ENCODE measurements around the gene ZKSCAN4. TPM values are rescaled to one million over a fixed set of nuclear protein-coding genes. Genes with fewer than 3 reads are reported as not detected.

ZKSCAN4 gene
- total and polyA plus RNA-seq, 2 of the 8 experiments (the other 6 are each of a cell fraction or from before 2014, with no cell fraction given): 2.2 to 6.6 TPM

DNA sequence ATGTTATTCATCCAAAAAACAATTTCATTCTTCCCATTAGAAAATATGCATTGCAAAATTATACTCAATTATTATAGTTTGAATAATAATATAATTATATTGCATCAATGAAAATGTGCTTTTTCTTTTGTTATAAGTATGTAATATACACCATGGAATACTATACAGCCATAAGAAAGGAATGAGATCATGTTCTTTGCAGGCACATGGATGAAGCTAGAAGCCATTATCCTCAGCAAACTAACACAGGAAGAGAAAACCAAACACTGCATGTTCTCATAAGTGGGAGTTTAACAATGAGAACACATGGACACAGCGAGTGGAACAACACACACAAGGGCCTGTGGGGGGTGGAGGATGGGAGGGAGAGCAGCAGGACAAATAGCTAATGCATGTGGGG, 5.0 kb upstream of the ZKSCAN4 start:
- H3K4me3 ChIP-seq (ENCODE audit: extremely low read depth in 1 of 4, insufficient read depth in 2 of 4, low read depth in 3 of 4, low read length in 4 of 4): no peak overlapping the region
- H2BK5ac ChIP-seq (ENCODE audit: low read depth, low read length): no peak overlapping the region
- no peak for DNase-seq (ENCODE audit: low read depth in 1 of 2, low spot score in 2 of 2)
- no peak overlapping the region for H4K8ac ChIP-seq (ENCODE audit: extremely low read depth, insufficient read depth, low read length)
- H3K23ac ChIP-seq (ENCODE audit: insufficient read length): no peak overlapping the region
- no peak overlapping the region for H3K56ac ChIP-seq (replicated peaks; ENCODE audit: insufficient read length, low read depth, low read length)
- WGBS, 2 experiments (ENCODE audit: extremely low coverage in 1 of 2, insufficient coverage in 1 of 2, insufficient read length in 1 of 2, insufficient replicate concordance in 2 of 2, low coverage in 1 of 2, low lambda C conversion rate in 2 of 2, missing lambda C conversion rate in 1 of 2): 0% methylated on average over 1 of the region's 1 CpG; no CpG with 5 or more reads in 1 of the 2 experiments
- H3K4ac ChIP-seq (replicated peaks; ENCODE audit: insufficient read length, low read depth, low read length): no peak overlapping the region
- no peaks in the 10 kb centered on the region for H3K23me2 ChIP-seq (ENCODE audit: low read depth, low read length)
- no peak overlapping the region for H2BK20ac ChIP-seq (ENCODE audit: low read length)
- no peak for FAIRE-seq
- no peak overlapping the region for H2BK12ac ChIP-seq (ENCODE audit: low read depth, low read length)
- no peak overlapping the region for H3K27ac ChIP-seq (ENCODE audit: low read depth, low read length)
- H2AFZ ChIP-seq (ENCODE audit: low read length): no peak overlapping the region
- CTCF ChIA-PET (ENCODE audit: partially characterized antibody): no interaction called here
- H2AK5ac ChIP-seq (ENCODE audit: low read depth, low read length): no peak overlapping the region
- H3K4me1 ChIP-seq (replicated peaks in 1 of 4; ENCODE audit: control insufficient read depth in 3 of 4, insufficient read depth in 4 of 4, low read length in 3 of 4): peaks cover 0 to 2% (median 1%) of the 10 kb centered on the region in 4 experiments; a peak in 1 of 7 replicates
- H3K9ac ChIP-seq (replicated peaks in 1 of 4; ENCODE audit: extremely low read depth in 1 of 4, low read depth in 3 of 4, low read length in 3 of 4): no peak overlapping the region
- no peaks in the 10 kb centered on the region for H4K20me1 ChIP-seq (replicated peaks in 1 of 2; ENCODE audit: control insufficient read depth in 1 of 2, insufficient read depth in 2 of 2, low read length in 2 of 2)
- no peaks in the 10 kb centered on the region for H3K79me2 ChIP-seq (ENCODE audit: control insufficient read depth in 1 of 2, insufficient read depth in 2 of 2, low read length in 2 of 2)
- H3K27me3 ChIP-seq (replicated peaks in 1 of 4; ENCODE audit: control insufficient read depth in 3 of 4, extremely low read depth in 1 of 4, insufficient read depth in 3 of 4, low read length in 3 of 4): 0 out of 7 replicates have a peak, but pooled peaks cover 0 to 3% (median 0%) of the 10 kb centered on the region in 4 experiments
- no peak overlapping the region for H3K14ac ChIP-seq (ENCODE audit: insufficient read length)
- H3K36me3 ChIP-seq (ENCODE audit: control insufficient read depth in 2 of 4, insufficient read depth in 4 of 4, low read length in 3 of 4): no peaks in the 10 kb centered on the region
- H2BK15ac ChIP-seq (ENCODE audit: low read length): no peak overlapping the region
- H4K91ac ChIP-seq (replicated peaks; ENCODE audit: insufficient read length, low read length): no peak overlapping the region
- no peaks in the 10 kb centered on the region for H3K79me1 ChIP-seq (ENCODE audit: low read depth, low read length)
- H3K18ac ChIP-seq (ENCODE audit: extremely low read depth, low read length): no peak overlapping the region
- H3K9me3 ChIP-seq (ENCODE audit: insufficient read depth in 2 of 2, low read depth in 1 of 2, low read length in 1 of 2): no peaks in the 10 kb centered on the region
- H3K4me2 ChIP-seq (ENCODE audit: insufficient read depth in 1 of 2, low read depth in 2 of 2, low read length in 2 of 2): no peak overlapping the region
- POLR2A ChIA-PET (ENCODE audit: partially characterized antibody): interaction anchor here (1.6 kb wide), 1 partner anchor 11 kb away, joined by 4 read pairs; no protein-coding TSS in a partner anchor
- H2BK120ac ChIP-seq (replicated peaks; ENCODE audit: low read depth, low read length): no peak overlapping the region
- no peak overlapping the region for H4K5ac ChIP-seq (ENCODE audit: insufficient read length, low read depth, low read length)
- TF ChIP-seq CBX8 (IDR thresholded peaks at IDR 0.05; ENCODE audit: borderline replicate concordance, low read depth, low read length) (no peak), TEAD4 (IDR thresholded peaks at IDR 0.05; ENCODE audit: low read depth, low read length) (no peak), SUZ12 (IDR thresholded peaks at IDR 0.05; ENCODE audit: low read length) (no peak), EZH2 (IDR thresholded peaks at IDR 0.05; ENCODE audit: low read depth, low read length, severe bottlenecking) (no peak), CREB1 (IDR thresholded peaks at IDR 0.05) (no peak), HDAC2 (IDR thresholded peaks at IDR 0.05; ENCODE audit: borderline replicate concordance in 1 of 2, low read depth in 2 of 2, low read length in 2 of 2) (no peak), SIRT6 (IDR thresholded peaks at IDR 0.05; ENCODE audit: low read length) (no peak), ASH2L (IDR thresholded peaks at IDR 0.05; ENCODE audit: low read length) (no peak), SRF (IDR thresholded peaks at IDR 0.05; ENCODE audit: low read depth, low read length) (no peak), SAP30 (IDR thresholded peaks at IDR 0.05; ENCODE audit: insufficient read depth, insufficient replicate concordance, low read length) (no peak), KDM1A (IDR thresholded peaks at IDR 0.05; ENCODE audit: borderline replicate concordance, low read length) (no peak), SIN3A (conservative IDR thresholded peaks at IDR 0.05 in 1 of 2, IDR thresholded peaks at IDR 0.05 in 1 of 2; ENCODE audit: low read depth in 1 of 2, low read length in 2 of 2) (no peak), KDM4A (IDR thresholded peaks at IDR 0.05; ENCODE audit: low read depth, low read length, severe bottlenecking) (no peak), NRF1 (IDR thresholded peaks at IDR 0.05; ENCODE audit: low read depth, low read length) (no peak), TBP (IDR thresholded peaks at IDR 0.05; ENCODE audit: low read depth, low read length) (no peak)
